OCI-LY1 (cell line): ENCODE results near the gene ITIH4.

ENCODE experiments used
- H2AFZ ChIP-seq: fragments of 200-600 bp; sonication (generic), shearing (Covaris generic); 2 replicates; pipeline ENCODE4 v1.6.0; 2014; ENCODE audit warnings: antibody characterized with exemption, mild to moderate bottlenecking, low read length
- H3F3A ChIP-seq: fragments of 200-600 bp; sonication (generic), shearing (Covaris generic); 2 replicates; pipeline ENCODE4 v1.6.0; 2014; ENCODE audit warnings: mild to moderate bottlenecking, antibody characterized with exemption, low read length, moderate library complexity; ENCODE audit not compliant: insufficient read depth
- H3K27ac ChIP-seq: fragments of 200-600 bp; sonication (generic); 2 replicates; pipeline ENCODE4 v1.5.1; 2014; ENCODE audit warnings: low read length, mixed run types, mild to moderate bottlenecking, low read depth; ENCODE audit not compliant: poor library complexity, severe bottlenecking
- H3K27me3 ChIP-seq: fragments of 200-600 bp; sonication (generic); 2 replicates; pipeline ENCODE4 v1.6.0; 2014; ENCODE audit warnings: antibody characterized with exemption, mild to moderate bottlenecking, low read length, moderate library complexity; ENCODE audit not compliant: insufficient read depth
- H3K36me3 ChIP-seq: fragments of 200-600 bp; sonication (generic); 2 replicates; pipeline ENCODE4 v1.6.1; 2014; ENCODE audit warnings: mild to moderate bottlenecking, antibody characterized with exemption, low read length, moderate library complexity, mixed read lengths; ENCODE audit not compliant: insufficient read depth
- H3K4me1 ChIP-seq: fragments of 200-600 bp; sonication (generic); 2 replicates; pipeline ENCODE4 v1.5.1; 2014; ENCODE audit warnings: mild to moderate bottlenecking, low read length, moderate library complexity; ENCODE audit not compliant: insufficient read depth, severe bottlenecking
- H3K4me2 ChIP-seq: fragments of 200-600 bp; sonication (generic), shearing (Covaris generic); 2 replicates; pipeline ENCODE4 v1.6.1; 2014; ENCODE audit warnings: low read length
- H3K4me3 ChIP-seq: fragments of 200-600 bp; sonication (generic); 2 replicates; pipeline ENCODE4 v1.5.1; 2014; ENCODE audit warnings: low read length, low read depth, mild to moderate bottlenecking, mixed read lengths; ENCODE audit not compliant: poor library complexity, severe bottlenecking
- H3K79me2 ChIP-seq: fragments of 200-600 bp; shearing (Covaris generic); 2 replicates; pipeline ENCODE4 v1.6.1; 2016; ENCODE audit warnings: mixed run types, low read length, mixed read lengths; ENCODE audit not compliant: insufficient read depth
- H3K9ac ChIP-seq: fragments of 200-600 bp; sonication (generic), shearing (Covaris generic); 2 replicates; pipeline ENCODE4 v1.6.1; 2014; ENCODE audit warnings: mild to moderate bottlenecking, low read length, mixed read lengths
- H3K9me2 ChIP-seq: fragments of 200-600 bp; sonication (generic), shearing (Covaris generic); 2 replicates; pipeline ENCODE4 v1.6.1; 2014; ENCODE audit warnings: low read depth, mild to moderate bottlenecking, low read length, mixed read lengths
- H3K9me3 ChIP-seq: fragments of 200-600 bp; shearing (Covaris generic); 2 replicates; pipeline ENCODE4 v1.6.1; 2014; ENCODE audit warnings: low read length, mixed read lengths
- H4K20me1 ChIP-seq: fragments of 200-600 bp; sonication (generic), shearing (Covaris generic); 2 replicates; pipeline ENCODE4 v1.6.0; 2016; ENCODE audit warnings: mild to moderate bottlenecking, low read length; ENCODE audit not compliant: insufficient read depth
- EZH2 ChIP-seq: fragments of 200-600 bp; sonication (generic), shearing (Covaris generic); IDR thresholded peaks from 2 replicates; pipeline ENCODE4 v1.8.0; 2017; ENCODE audit warnings: borderline replicate concordance, mixed run types, mild to moderate bottlenecking, antibody characterized with exemption, low read length, moderate library complexity, mixed read lengths
- TF ChIP-seq, protein P1 (sequence below): fragments of 200-600 bp; sonication (generic), shearing (Covaris generic); IDR thresholded peaks from 2 replicates; pipeline ENCODE4 v1.5.1; 2017; ENCODE audit warnings: mild to moderate bottlenecking, antibody characterized with exemption, low read length, moderate library complexity, mixed read lengths

Gene ITIH4

DNA sequence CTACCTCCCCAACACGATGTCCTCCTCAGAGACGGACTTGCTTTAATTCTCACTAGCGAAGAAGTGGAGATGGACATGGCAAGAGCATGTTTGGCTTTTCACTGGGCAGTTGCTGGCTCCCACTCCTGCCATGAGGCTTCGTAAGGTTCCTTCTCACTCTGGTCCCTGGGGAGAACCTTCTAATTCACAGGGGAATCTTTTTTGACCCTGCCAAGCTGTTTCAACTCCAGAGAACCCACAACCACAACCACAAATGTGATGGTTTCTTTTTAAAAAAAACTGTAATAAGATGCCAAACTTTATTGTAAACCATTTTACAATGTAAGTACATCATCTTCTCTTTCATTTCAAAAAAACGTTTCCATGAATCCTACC, 6.0 kb upstream of the ITIH4 start:
- H4K20me1 ChIP-seq: no peaks in the 10 kb centered on the region
- H3K9ac ChIP-seq: no peak overlapping the region
- H3K9me3 ChIP-seq: no peaks in the 10 kb centered on the region
- no peaks in the 10 kb centered on the region for H3K27me3 ChIP-seq
- no peaks in the 10 kb centered on the region for H3F3A ChIP-seq
- H3K4me2 ChIP-seq: no peak overlapping the region
- 0 out of 2 replicates have a peak, but pooled peaks cover 5% of the 10 kb centered on the region for H3K36me3 ChIP-seq
- H2AFZ ChIP-seq: no peak overlapping the region
- TF ChIP-seq EZH2: no peak
- TF ChIP-seq, protein P1, sequence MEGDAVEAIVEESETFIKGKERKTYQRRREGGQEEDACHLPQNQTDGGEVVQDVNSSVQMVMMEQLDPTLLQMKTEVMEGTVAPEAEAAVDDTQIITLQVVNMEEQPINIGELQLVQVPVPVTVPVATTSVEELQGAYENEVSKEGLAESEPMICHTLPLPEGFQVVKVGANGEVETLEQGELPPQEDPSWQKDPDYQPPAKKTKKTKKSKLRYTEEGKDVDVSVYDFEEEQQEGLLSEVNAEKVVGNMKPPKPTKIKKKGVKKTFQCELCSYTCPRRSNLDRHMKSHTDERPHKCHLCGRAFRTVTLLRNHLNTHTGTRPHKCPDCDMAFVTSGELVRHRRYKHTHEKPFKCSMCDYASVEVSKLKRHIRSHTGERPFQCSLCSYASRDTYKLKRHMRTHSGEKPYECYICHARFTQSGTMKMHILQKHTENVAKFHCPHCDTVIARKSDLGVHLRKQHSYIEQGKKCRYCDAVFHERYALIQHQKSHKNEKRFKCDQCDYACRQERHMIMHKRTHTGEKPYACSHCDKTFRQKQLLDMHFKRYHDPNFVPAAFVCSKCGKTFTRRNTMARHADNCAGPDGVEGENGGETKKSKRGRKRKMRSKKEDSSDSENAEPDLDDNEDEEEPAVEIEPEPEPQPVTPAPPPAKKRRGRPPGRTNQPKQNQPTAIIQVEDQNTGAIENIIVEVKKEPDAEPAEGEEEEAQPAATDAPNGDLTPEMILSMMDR: no peak
- no peak overlapping the region for H3K27ac ChIP-seq
- no peaks in the 10 kb centered on the region for H3K9me2 ChIP-seq
- H3K4me1 ChIP-seq: no peaks in the 10 kb centered on the region
- no peak overlapping the region for H3K4me3 ChIP-seq
- H3K79me2 ChIP-seq: no peaks in the 10 kb centered on the region

- H3K79me2 ChIP-seq: no peaks in the 10 kb centered on the region
- 0 out of 2 replicates have a peak, but pooled peaks cover under 1% of the 10 kb centered on the region for H3K36me3 ChIP-seq
- no peak overlapping the region for H3K4me3 ChIP-seq
- H3K27ac ChIP-seq: no peak overlapping the region
- H4K20me1 ChIP-seq: no peaks in the 10 kb centered on the region
- no peak for TF ChIP-seq EZH2
- TF ChIP-seq, protein P1: no peak
- no peaks in the 10 kb centered on the region for H3K27me3 ChIP-seq
- no peaks in the 10 kb centered on the region for H3K9me3 ChIP-seq
- H3K4me1 ChIP-seq: no peaks in the 10 kb centered on the region
- H3K9me2 ChIP-seq: no peaks in the 10 kb centered on the region
- no peak overlapping the region for H2AFZ ChIP-seq
- H3K4me2 ChIP-seq: no peak overlapping the region
- no peak overlapping the region for H3K9ac ChIP-seq
- H3F3A ChIP-seq: no peaks in the 10 kb centered on the region
Observed at GRCh38 chr3:52835766-52836470, 5.4 kb upstream of the ITIH4 start.

DNA sequence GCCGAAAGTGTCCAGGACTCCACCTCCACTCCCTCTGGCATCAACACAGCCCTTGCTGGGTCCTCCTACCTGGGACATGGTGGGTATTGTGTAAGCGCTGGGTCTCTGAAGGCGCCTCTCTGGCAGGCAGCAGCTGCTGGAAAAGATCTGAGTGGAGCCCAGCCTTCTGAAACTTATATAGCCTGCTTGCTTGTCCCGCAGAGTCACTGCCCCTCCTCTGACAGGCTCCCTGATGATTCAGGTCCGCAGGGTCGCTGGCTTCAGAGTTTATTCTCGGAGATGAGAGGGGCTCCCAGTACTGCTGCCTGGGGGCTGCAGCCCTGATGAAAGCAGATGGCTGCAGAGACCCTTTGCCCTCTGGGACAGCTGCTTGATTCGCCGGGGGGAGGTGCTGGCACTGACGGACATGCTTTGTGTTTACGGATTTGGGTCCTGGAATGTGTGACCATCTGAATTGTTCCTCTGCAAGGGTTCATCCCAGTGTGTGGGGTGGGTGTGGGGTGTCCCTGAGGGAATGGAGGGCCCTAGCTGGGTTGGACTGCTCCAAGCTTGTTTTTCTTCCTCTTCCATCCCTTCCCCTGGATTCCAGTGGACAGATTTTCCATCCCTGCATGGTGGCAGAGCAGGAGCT, 4.5 kb upstream of the ITIH4 start, which contains the start of gene MUSTN1:
Gene MUSTN1 (minus strand): TSS at position 149 of the 631 bp plus-strand sequence. CDS start 71 bp downstream, at position 78.
- Histone ChIP-seq H3K9ac (no peak within 1 kb of the TSS), H3K27ac (no peak within 1 kb of the TSS), H3K9me2 (no peaks in the 10 kb centered on the region), H3K4me2 (no peak within 1 kb of the TSS), H4K20me1 (no peaks in the 10 kb centered on the region), H3K9me3 (no peaks in the 10 kb centered on the region), H3K27me3 (no peaks in the 10 kb centered on the region), H3K79me2 (no peaks in the 10 kb centered on the region), H3K4me3 (no peak within 1 kb of the TSS), H3K4me1 (no peaks in the 10 kb centered on the region), H2AFZ (no peak within 1 kb of the TSS), H3F3A (no peaks in the 10 kb centered on the region), H3K36me3 (no peaks in the 10 kb centered on the region)
- TF ChIP-seq, protein P1: no peak
- TF ChIP-seq EZH2: no peak
